DMS53 treated with DMSO at 0.1 percent for 48 hours (cell line): ENCODE data around the gene NOS1AP.
A peak's percentile ranks its signal among the peaks of the same experiment; 100 is the strongest.
"Not testable (repeated sequence)": the region's sequence is repeated elsewhere in the genome, so short reads cannot be mapped to it uniquely, and the experiment has no call there.

ENCODE experiments used
- DNase-seq: peaks from one replicate; lab custom pipeline; 2025; ENCODE audit not compliant: unreplicated experiment; lab: John Stamatoyannopoulos, UW

NOS1AP gene

GRCh38 chr1:162391790-162392563 lies 322.5 kb downstream of the NOS1AP start:
- DNase-seq: peak; percentile 21

DNA sequence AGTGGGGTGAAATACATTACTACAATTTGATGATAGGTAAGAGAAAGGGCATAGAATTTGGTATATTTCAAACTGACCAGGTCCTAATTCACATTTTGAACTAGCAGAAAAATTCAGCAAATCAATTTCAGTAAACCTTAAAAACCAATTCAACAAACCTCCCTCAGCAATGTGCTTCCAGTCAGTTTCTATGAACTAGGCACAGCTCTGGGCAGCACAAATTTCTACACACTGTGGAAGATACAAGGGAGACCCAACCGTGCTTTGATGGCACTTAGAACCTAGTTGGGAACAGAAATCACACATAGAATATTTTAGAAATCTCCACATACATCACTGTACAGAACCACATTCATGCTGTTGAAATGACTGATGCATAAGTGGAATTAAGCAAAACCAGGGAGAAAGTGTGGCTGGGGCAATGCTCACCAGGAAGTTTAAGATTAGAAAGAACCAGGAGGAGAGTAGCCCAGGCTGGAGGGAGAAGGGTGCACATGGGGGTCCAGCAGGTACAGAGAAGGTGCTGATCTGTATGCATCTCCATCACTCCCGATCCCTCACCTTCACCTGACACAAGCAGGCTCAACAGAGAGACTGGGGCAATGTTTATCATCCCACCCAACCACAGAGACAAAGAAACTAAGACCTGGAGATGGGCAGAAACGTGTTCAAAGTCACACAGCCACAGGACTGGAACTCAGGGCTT lies 326.9 kb downstream of the NOS1AP start:
- no peak for DNase-seq

DNA sequence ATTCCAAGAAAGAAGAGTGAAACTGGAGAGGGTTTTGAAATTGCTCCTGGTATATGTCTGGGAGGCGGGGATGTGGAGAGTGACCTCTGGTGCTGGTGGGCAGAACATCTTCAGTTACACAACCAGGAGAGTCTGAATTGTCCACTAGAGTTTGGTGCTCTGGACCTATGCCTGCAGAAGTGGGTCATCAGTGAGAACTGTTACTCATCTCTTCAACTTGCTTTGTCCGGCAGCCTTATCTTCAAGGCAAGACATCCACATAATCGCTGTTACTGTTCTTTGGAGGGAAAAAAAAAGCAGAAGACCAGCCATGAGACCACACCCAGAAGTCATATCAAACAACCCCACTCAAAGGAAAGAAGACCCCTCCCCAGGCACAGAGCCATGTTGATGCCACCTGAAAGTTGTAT lies 327.6 kb downstream of the NOS1AP start:
- no peak for DNase-seq

DNA sequence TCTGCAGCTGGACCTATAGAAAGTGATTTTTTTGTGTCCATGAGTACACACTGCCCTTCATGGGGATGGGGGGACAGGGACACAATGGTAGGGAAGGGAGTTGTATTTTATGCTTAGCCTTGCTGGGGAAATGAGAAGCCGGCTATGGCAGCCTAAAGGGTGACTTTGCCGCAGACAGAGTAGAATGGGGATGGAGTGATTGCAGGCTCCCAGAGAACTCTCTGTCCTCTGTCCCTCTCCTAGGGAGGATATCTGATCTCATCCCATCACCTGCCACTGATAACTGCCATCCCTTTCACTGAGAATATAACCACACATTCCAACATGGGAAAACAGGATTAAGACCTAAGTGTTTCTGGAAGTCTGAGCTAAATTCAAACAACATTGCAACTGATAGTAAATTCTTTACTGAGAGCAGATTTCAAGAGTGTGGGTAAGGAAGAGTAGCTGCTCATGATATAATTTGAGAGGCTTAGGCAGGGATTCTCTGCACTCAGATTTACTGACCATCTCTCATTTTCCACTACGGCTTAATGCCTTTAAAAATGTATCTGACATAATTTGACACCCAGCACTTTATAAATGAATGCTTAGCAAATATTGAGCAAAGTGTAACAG lies 328.6 kb downstream of the NOS1AP start:
- no peak for DNase-seq

DNA sequence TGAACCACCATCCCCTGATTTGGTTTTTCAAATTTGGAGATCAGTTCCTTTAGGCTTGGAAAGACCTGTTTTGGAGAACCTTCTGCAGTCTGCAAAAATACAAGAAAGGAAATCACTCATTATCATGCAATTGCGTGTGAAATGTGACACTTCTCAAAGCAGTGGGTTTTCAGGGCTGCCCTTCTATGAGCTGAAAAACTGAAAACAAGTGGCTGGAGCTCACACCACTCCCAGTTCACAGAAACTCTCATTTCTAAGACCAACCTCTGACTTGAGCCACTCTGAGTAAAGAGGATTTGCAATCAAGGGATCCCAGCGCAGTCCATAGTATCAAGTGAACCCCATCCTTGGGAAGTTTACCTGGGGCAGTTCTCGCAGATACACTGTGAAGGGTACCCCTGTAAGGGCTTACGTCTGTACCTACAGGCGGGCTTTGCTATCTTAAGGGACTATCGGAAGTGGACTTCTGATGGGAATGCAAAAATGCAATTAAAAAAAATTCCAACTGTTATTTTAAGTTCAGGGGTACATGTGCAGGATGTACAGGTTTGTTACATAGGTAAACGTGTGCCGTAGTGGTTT lies 329.6 kb downstream of the NOS1AP start:
- no peak for DNase-seq

DNA sequence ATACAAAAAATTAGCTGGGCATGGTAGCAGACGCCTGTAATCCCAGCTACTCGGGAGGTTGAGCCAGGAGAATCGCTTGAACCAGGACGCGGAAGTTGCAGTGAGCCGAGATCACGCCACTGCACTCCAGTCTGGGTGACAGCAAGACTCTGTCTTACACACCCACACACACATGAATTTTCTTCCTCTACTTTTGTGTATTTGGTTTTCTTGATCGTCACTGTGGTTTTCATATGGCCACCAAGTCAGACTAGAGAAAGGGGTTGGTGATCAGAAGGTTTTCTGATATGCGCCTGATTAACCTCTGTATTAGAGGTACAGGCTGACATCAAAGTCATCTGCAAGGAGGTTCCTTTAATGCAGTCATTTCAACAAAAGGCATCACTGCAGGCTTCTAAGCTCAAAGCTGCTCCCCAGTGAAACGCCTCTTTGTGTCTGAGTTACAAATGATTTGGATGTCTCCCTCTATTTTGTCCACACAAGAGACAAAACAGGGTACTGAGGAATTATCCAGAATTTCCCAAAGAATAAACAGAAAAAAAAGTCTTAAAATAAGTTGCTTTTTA lies 331.4 kb downstream of the NOS1AP start:
- no peak for DNase-seq

DNA sequence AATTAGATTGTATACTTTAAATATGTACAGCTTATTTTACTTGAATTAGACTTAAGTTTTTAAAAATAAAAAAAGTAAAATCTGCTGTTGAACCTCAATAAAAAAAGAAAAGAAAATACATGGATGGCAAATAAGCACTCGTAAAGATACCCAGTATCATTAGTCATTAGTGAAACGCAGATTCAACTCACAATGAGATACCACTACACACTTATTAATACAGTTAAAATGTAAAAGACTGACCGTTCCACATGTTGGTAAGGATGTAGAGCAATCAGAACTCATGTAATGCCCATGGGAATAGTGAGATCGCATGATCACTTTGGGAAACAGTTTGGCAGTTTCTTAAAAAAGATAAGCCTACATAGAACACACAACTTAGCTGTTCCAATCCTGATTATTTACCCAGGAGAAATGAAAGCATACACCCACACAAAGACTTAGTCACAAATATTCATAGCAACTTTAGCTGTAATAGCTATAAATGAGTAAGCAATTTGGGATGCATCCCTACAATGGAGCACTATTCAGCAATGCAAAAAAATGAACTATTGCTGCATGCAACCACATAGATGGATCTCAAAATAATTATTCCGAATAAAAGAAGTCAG lies 335.2 kb downstream of the NOS1AP start:
- DNase-seq: no peak

- no peak for DNase-seq
Measured at GRCh38 chr1:162405800-162406199, 336.3 kb downstream of the NOS1AP start.

GRCh38 chr1:162406811-162407210 lies 337.3 kb downstream of the NOS1AP start:
- no peak for DNase-seq

DNA sequence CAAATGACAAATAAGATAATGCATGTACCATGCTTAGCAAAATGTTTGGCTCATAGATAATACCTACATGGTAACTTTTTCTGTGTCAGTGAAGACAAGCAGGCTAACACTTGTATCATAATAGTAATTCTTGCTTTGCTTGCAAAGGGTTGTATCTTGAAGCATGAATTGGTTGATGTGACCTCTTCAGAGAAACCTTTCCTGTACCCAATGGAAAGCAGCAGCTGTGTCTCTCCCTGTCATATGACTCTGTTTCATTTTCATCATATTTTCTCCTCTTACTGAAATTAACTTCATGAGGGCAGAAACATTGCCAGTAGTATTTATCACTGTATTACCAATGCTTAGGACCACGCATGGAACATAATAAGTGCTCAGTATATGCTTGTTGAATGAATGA lies 338.0 kb downstream of the NOS1AP start:
- DNase-seq: no peak

GRCh38 chr1:162412002-162412401 lies 342.5 kb downstream of the NOS1AP start, which contains the start of gene SH2D1B:
Gene SH2D1B (minus strand): TSS chr1:162412136. CDS start chr1:162412016, 120 bp downstream.
- DNase-seq: no peak

DNA sequence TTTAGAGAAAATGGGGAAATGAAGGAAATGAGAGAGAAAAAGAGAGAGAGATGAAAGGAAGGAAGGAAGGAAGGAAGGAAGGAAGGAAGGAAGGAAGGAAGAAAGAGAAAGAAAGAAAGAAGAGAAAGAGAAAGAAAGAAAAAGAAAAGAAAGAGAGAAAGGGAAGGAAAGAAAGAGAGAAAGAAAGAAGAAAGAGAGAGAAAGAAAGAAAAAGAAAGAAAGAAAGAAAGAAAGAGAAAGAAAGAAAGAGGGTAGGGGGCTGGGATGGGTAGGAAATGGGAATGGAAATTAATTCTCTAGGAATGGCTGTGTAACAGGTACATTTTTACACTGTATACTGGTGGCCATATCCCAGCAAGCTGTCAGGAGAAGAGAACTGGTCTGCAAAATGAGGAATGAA lies 346.7 kb downstream of the NOS1AP start:
- DNase-seq: no peak

- DNase-seq: no peak
Measured at GRCh38 chr1:162416909-162417308, 347.4 kb downstream of the NOS1AP start.

GRCh38 chr1:162417650-162418049 lies 348.2 kb downstream of the NOS1AP start:
- DNase-seq: no peak

GRCh38 chr1:162418584-162418983 lies 349.1 kb downstream of the NOS1AP start:
- not testable (repeated sequence) for DNase-seq

DNA sequence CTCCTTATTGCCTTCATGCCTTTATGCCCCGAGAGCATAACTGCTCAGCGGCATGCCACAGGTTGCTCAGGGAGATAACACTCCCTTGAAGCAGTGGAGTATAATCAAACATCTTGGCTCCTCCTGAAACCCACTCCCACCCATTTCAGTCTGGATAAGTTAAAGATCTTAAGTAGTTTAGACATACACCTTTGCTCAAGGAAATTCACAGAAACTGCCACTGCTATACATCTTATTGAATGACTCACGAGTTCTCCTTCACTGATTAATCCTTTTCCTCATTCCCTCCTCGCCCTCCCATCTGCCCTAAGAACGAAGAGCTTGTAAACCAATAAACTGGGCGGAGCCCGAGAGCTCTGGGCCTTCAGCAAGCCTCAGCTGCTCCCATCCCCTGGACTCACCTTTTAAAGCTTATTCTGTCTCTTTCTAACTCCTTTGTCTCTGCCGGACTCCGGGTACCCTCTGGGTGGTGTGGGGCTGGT lies 350.0 kb downstream of the NOS1AP start:
- not testable (repeated sequence) for DNase-seq
